ENCODE results near the gene RABGAP1L.
"Not testable (repeated sequence)": the region's sequence is repeated elsewhere in the genome, so short reads cannot be mapped to it uniquely, and the experiment has no call there.

RABGAP1L gene

DNA sequence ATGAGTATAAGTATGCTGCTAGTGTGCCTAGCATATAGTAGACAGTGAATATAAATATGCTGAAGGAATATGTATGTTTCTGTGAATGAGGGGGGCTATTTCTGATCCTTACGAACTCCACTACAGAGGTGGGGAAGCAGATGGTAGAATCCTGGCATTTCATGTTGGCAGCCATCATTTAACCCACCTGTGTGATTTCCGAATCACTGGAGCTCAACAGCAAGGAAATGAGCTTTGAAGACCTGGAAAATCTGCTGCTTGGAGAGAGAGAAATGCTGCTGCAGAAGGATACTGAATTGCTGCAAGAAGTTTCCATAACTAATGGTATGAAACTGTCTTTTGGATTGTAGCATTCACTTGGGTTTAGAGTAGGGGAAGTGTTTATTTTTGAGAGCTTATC is 83.5 kb downstream of the RABGAP1L start:
- in situ Hi-C loops (cut with HindIII; ENCODE audit: low pct_unique_long_range_greater_than_20kb, low sequenced_read_pairs) = no loop called here
- TF ChIP-seq JUND (IDR thresholded peaks at IDR 0.05; ENCODE audit: low read depth) = no peak
- no peak for DNase-seq (ENCODE audit: low read depth in 1 of 2, low spot score in 1 of 2)

DNA sequence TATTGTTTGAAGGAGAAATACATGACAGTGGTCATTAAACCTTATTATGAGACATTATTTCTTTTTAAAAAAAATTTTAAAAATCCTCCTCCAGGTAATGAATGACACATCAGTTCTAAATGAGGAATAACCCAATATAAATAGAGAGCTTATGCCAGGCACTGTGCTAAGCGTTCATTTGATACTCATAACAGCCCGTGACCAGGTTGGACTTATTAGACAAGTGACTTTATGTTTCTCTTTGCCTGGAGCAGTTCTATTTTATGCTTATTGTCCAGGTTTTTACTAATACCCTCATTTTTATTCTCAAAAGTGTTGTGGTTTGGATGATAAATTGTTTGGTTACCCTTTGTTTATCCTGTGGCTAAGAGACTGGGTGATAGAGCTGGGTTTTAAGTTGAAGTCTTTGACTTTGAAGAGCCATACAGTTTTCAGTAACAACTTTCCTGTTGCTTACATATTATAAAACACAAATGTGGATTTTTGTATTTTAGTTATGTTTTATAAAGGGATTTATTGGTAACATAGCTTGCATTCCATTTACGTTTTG is 84.2 kb downstream of the RABGAP1L start:
- in situ Hi-C loops (cut with HindIII; ENCODE audit: low pct_unique_long_range_greater_than_20kb, low sequenced_read_pairs) = no loop called here
- TF ChIP-seq JUND (IDR thresholded peaks at IDR 0.05; ENCODE audit: low read depth) = no peak
- DNase-seq (ENCODE audit: low read depth in 1 of 2, low spot score in 1 of 2) = no peak

DNA sequence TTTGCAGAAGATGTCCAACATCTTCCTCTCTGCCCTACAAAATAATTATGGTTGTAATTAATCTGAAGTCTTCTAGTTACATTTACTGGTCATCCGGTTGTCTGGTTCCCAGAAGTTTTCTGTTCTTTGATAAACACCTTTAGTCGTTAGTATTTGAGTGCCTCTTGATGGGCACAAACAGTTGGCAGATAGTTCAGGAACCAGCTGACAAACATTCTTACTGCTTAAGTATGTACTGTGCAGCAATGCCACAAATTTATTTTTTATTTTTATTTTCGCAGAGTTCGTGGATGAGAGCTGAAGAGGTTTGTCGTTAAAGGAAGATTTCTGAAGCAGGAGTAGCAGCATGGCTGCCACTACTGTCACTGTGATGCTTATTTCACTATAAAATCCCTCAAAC is 84.7 kb downstream of the RABGAP1L start:
- in situ Hi-C loops (cut with HindIII; ENCODE audit: low pct_unique_long_range_greater_than_20kb, low sequenced_read_pairs) = no loop called here
- no peak for DNase-seq (ENCODE audit: low read depth in 1 of 2, low spot score in 1 of 2)
- no peak for TF ChIP-seq JUND (IDR thresholded peaks at IDR 0.05; ENCODE audit: low read depth)

DNA sequence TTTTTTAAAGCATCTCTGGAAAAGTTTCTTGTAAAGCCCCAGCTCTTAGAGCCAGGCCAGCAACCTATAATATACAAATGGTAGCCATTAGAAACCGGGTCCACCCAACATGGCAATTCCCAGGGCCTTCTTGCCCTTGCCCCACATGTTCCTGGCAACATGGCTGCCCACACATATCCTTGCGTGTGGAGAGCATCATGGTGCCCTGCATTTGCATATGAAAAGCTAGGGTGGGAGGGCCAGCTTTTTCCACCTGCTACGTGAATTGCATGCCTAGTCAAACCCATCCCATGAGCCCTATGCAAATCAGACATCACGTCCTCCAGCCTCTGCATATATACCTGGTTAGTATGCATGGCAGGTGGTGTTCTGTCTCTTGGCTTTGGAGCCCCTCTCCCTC is 88.2 kb downstream of the RABGAP1L start:
- in situ Hi-C loops (cut with HindIII; ENCODE audit: low pct_unique_long_range_greater_than_20kb, low sequenced_read_pairs) = no loop called here
- TF ChIP-seq JUND (IDR thresholded peaks at IDR 0.05; ENCODE audit: low read depth) = no peak
- no peak for DNase-seq (ENCODE audit: low read depth in 1 of 2, low spot score in 1 of 2)

DNA sequence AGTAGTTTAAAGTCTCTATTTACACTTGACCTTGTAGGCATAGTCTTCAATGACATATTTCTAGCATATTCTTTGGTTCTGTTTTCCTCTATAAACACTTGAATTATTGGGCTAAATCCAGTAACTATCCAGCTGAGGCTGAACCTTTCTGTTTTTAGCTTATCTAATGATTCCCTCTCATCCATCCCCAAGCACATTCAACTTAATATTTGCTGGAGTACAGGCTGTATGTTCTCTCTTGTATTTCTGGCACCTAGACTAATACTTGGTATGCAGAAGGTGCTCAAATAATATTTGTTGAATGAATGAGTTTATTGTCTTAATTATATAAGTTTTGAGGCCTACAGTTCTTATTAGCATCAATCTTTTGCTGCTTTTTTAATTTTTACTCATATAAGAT is 88.7 kb downstream of the RABGAP1L start:
- DNase-seq (ENCODE audit: low read depth in 1 of 2, low spot score in 1 of 2) = no peak
- no peak for TF ChIP-seq JUND (IDR thresholded peaks at IDR 0.05; ENCODE audit: low read depth)
- in situ Hi-C loops (cut with HindIII; ENCODE audit: low pct_unique_long_range_greater_than_20kb, low sequenced_read_pairs) = no loop called here

DNA sequence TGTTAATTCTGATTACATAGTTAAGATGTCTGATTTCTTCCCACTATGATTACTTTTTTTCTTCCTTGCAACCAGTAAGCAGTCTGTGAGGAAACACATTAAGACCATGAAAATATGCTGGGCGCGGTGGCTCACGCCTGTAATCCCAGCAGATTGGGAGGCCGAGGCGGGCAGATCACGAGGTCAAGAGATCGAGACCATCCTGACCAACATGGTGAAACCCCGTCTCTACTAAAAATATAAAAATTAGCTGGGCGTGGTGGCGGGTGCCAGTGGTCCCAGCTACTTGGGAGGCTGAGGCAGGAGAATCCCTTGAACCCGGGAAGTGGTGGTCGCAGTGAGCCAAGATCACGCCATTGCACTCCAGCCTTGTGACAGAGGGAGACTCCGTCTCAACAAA is 97.1 kb downstream of the RABGAP1L start:
- DNase-seq (ENCODE audit: low read depth in 1 of 2, low spot score in 1 of 2); in situ Hi-C loops (cut with HindIII; ENCODE audit: low pct_unique_long_range_greater_than_20kb, low sequenced_read_pairs): not testable (repeated sequence)

DNA sequence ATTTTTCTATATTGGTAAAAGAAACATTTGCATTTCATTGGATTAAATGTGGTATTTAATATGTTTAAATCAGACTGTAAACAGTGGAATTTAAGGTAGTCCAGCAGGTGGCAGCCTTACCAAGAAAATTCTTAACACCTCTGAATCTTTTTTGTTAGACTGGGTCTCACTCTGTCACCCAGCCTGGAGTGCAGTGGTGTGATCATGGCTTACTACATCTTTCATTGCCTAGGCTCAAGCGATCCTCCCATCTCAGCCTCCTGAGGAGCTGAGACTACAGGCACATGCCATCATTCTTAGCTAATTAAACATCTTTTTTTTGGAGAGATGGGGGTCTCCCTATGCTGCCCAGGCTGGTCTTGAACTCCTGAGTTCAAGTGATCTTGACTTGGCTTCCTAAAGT is 98.8 kb downstream of the RABGAP1L start:
- peak in 1 of 2 experiments; percentile 76 for DNase-seq (ENCODE audit: low read depth in 1 of 2, low spot score in 1 of 2)
- no peak for TF ChIP-seq JUND (IDR thresholded peaks at IDR 0.05; ENCODE audit: low read depth)
- in situ Hi-C loops (cut with HindIII; ENCODE audit: low pct_unique_long_range_greater_than_20kb, low sequenced_read_pairs) = no loop called here

DNA sequence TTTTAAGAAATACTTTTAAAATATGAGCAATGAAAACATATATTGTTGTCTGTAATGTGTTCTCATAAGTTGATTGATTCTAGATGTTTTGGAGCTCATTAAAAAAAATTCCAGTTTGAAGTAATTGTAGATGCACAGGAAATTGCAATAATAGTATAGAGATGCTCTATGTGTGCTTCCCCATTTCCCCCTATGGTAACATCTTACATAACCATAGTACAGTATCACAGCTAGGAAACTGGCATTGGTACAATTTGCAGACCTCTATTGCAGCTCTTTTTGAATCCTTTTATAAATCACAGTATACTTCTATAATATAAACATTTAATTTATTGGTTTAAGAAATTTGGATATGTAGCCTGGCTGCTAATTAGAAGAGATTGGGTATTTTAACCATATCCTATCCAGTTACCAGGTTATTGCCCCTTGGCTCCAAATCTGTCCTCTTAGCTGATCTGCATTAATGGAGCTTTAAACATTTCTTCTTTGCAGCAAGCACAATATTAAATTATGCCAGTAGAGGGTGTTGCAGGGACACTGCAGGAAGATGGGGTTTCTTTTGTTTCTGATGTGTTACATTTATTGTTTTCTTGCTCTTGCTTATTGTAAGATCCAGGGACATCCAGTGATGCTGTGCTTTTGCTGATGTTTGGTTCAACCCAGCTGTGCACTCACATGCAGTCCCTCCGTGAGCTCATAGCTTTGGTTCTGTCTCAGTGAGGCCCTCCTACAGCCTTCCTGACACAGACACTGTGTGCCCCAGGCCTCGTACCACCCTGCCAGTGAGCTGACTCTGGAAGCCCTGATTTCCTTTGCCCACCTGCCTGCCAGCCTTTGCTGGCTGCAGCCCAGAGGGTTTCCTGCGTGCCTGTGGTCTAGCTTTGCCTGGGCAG is 103.3 kb downstream of the RABGAP1L start:
- TF ChIP-seq JUND (IDR thresholded peaks at IDR 0.05; ENCODE audit: low read depth) = no peak
- in situ Hi-C loops (cut with HindIII; ENCODE audit: low pct_unique_long_range_greater_than_20kb, low sequenced_read_pairs) = no loop called here
- peak; percentile 54 to 74 for DNase-seq (ENCODE audit: low read depth in 1 of 2, low spot score in 1 of 2)

DNA sequence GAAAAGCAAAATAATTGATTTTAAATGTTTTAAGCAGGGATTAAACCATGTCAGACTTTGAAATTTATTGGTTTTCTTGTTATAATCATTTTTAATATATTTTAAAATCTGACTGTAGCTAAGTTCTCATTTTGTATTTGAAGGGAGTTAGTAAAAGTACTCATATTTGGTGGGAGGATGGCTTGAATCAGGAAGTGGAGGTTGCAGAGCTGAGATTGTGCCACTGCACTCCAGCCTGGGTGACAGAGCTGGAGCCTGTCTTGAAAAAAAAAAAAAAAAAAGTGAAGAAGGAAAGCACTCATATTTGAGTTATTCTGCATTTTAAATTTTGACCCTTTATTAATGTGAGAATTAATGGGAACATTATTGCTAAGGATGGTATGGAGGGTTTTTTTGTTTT is 106.0 kb downstream of the RABGAP1L start:
- in situ Hi-C loops (cut with HindIII; ENCODE audit: low pct_unique_long_range_greater_than_20kb, low sequenced_read_pairs) = no loop called here
- TF ChIP-seq JUND (IDR thresholded peaks at IDR 0.05; ENCODE audit: low read depth) = no peak
- no peak for DNase-seq (ENCODE audit: low read depth in 1 of 2, low spot score in 1 of 2)

DNA sequence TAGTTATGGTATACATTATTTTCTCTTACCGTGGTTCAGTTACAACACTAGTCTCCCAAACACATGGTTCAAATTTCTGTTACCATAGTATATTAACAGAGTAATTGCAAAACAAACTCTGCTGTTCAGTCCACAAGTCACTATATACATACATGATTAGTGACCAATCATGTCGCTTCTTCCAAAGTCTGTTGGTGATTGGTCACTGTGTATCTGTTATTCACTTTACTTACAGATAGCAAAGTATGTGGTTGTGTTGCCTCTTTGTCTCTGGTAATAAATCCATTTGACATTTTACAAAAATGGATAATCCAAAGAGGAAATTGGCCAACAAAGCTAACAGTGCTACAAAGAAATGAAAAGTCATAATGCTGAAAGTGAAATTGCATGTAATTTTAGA is 107.2 kb downstream of the RABGAP1L start:
- in situ Hi-C loops (cut with HindIII; ENCODE audit: low pct_unique_long_range_greater_than_20kb, low sequenced_read_pairs) = no loop called here
- TF ChIP-seq JUND (IDR thresholded peaks at IDR 0.05; ENCODE audit: low read depth) = no peak
- DNase-seq (ENCODE audit: low read depth in 1 of 2, low spot score in 1 of 2) = no peak

DNA sequence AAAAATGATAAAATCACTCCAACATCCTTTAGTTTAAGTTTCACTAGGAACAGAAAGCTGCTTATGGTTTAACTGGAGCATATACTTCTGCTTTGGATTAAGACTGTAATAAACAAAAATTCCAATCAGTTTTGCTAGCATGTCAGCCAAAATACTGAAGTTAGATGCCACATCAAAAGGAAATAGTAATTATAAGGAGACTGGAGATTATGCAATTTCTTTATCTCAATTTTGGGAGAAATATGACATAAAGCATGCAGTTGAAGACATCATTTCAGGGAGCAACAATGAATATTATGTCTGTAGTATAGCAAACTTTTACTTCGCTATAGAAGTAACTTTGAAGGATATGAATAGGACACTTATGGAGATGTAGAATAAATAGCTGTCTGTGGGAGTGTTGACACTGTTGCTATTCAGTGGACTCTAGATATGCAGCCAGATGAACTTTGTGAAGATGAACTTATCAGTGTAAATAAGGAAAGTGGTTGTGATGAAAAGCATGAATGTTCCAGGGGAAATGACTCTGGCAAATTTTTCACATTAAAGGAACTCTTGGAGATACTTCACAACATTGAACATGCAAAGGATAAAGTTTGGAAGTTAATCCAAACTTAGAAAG is 107.8 kb downstream of the RABGAP1L start:
- no peak for DNase-seq (ENCODE audit: low read depth in 1 of 2, low spot score in 1 of 2)
- in situ Hi-C loops (cut with HindIII; ENCODE audit: low pct_unique_long_range_greater_than_20kb, low sequenced_read_pairs) = no loop called here
- no peak for TF ChIP-seq JUND (IDR thresholded peaks at IDR 0.05; ENCODE audit: low read depth)

DNA sequence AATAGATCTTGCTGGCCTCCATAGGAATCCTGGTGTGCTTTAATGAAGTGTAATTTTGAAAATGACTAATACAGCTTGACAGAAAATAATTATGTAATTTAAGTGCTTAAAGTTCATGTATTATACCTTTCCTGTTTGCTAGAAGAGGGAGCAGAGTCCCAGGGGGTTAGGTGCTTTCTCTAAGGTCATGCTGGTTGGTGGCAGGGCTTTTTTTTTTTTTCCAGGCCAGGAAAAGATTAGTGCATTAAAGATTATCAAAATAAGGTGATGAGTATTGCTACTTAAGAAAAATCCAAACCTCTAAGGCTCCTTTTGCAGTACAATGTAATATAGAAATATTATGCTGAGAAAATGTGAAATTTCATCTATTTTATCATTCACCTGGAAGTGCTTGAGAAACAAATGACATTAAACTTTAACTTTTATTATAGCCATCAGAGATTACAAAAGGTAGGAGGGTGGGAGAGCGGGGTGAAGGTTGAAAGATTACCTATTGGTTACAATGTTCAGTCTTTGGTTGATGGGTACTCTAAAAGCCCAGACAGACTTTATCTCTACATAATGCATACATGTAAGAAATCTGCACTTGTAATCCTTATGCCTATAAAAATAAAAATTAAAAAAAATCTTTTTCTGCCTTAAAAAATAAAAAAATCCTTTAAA is 110.8 kb downstream of the RABGAP1L start:
- TF ChIP-seq JUND (IDR thresholded peaks at IDR 0.05; ENCODE audit: low read depth) = no peak
- in situ Hi-C loops (cut with HindIII; ENCODE audit: low pct_unique_long_range_greater_than_20kb, low sequenced_read_pairs) = no loop called here
- DNase-seq (ENCODE audit: low read depth in 1 of 2, low spot score in 1 of 2) = no peak

DNA sequence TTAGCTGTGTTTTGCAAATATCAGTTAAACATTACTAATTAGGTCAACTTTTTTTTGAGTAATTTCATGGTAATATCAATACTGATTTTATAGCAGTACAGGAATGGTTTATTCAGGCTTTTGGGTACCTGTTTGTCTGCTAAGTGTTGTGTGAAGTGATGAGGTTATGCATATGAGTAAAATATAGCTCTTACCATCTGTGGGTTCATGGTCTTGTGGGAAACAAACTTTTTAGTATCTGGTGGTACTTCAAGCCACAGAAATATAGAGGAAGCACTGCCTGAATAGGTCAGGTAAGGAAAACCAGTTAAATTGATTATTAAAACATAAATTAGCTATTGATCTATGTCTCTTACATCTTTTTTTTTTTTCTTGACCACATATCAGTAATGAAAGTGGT is 113.9 kb downstream of the RABGAP1L start:
- TF ChIP-seq JUND (IDR thresholded peaks at IDR 0.05; ENCODE audit: low read depth) = no peak
- DNase-seq (ENCODE audit: low read depth in 1 of 2, low spot score in 1 of 2) = no peak
- in situ Hi-C loops (cut with HindIII; ENCODE audit: low pct_unique_long_range_greater_than_20kb, low sequenced_read_pairs) = no loop called here
